ENCODE results near the gene CRAMP1. TPM values are rescaled to one million over a fixed set of nuclear protein-coding genes. Genes with fewer than 3 reads are reported as not detected.

Gene CRAMP1
- total and polyA plus RNA-seq, 3 experiments from 2014 or later: 3.0 to 24.3 (median 22.1) TPM

- no peak overlapping the region for H3K4me3 ChIP-seq (ENCODE audit: low read length)
- H3K27ac ChIP-seq (ENCODE audit: low read depth, low read length): no peak overlapping the region
- ChIA-PET POLR2A (no interaction called here), CTCF (no interaction called here)
- no peaks in the 10 kb centered on the region for H3K27me3 ChIP-seq (ENCODE audit: insufficient read depth, low read length, poor library complexity, severe bottlenecking)
- peaks cover 6 to 68% (median 11%) of the 10 kb centered on the region in 3 donors for H3K36me3 Mint-ChIP-seq
- H3K27me3 Mint-ChIP-seq: no peaks in the 10 kb centered on the region
- no peaks in the 10 kb centered on the region for H3K4me1 ChIP-seq (ENCODE audit: insufficient read depth, low read length)
- H3K27ac Mint-ChIP-seq: no peak overlapping the region
- no peaks in the 10 kb centered on the region for H3K4me1 Mint-ChIP-seq
- peaks cover 21% of the 10 kb centered on the region for H3K36me3 ChIP-seq (ENCODE audit: insufficient read depth, low read length)
- DNase-seq: no peak
- no peaks in the 10 kb centered on the region for H3K9me3 ChIP-seq (ENCODE audit: low read length)
- no peak overlapping the region for H3K4me3 Mint-ChIP-seq
- no peaks in the 10 kb centered on the region for H3K9me3 Mint-ChIP-seq
These were observed 44.0 kb downstream of the CRAMP1 start for GRCh38 chr16:1655909-1656807.

GRCh38 chr16:1656808-1657617 is 44.9 kb downstream of the CRAMP1 start:
- no peak overlapping the region for H3K4me3 Mint-ChIP-seq
- no peaks in the 10 kb centered on the region for H3K9me3 Mint-ChIP-seq
- POLR2A ChIA-PET: no interaction called here

GRCh38 chr16:1657841-1658240 is 45.7 kb downstream of the CRAMP1 start:
- Mint-ChIP-seq H3K9me3 (no peaks in the 10 kb centered on the region), H3K4me3 (no peak overlapping the region), H3K27me3 (no peaks in the 10 kb centered on the region), H3K4me1 (no peaks in the 10 kb centered on the region), H3K27ac (peak overlapping the region in 1 of 8 donors; percentile 32), H3K36me3 (peaks cover 6 to 68% (median 12%) of the 10 kb centered on the region in 3 donors)
- Histone ChIP-seq H3K4me1 (ENCODE audit: insufficient read depth, low read length) (no peaks in the 10 kb centered on the region), H3K36me3 (ENCODE audit: insufficient read depth, low read length) (peaks cover 17% of the 10 kb centered on the region), H3K9me3 (ENCODE audit: low read length) (no peaks in the 10 kb centered on the region), H3K27ac (ENCODE audit: low read depth, low read length) (no peak overlapping the region), H3K4me3 (ENCODE audit: low read length) (no peak overlapping the region), H3K27me3 (ENCODE audit: insufficient read depth, low read length, poor library complexity, severe bottlenecking) (no peaks in the 10 kb centered on the region)
- no peak for DNase-seq
- CTCF ChIA-PET: no interaction called here
- POLR2A ChIA-PET: no interaction called here

More at GRCh38 chr16:1656808-1657617, 44.9 kb downstream of the CRAMP1 start:
- Histone ChIP-seq H3K4me3 (ENCODE audit: low read length) (no peak overlapping the region), H3K27ac (ENCODE audit: low read depth, low read length) (no peak overlapping the region), H3K9me3 (ENCODE audit: low read length) (no peaks in the 10 kb centered on the region), H3K4me1 (ENCODE audit: insufficient read depth, low read length) (no peaks in the 10 kb centered on the region), H3K36me3 (ENCODE audit: insufficient read depth, low read length) (peaks cover 15% of the 10 kb centered on the region), H3K27me3 (ENCODE audit: insufficient read depth, low read length, poor library complexity, severe bottlenecking) (no peaks in the 10 kb centered on the region)
- CTCF ChIA-PET: no interaction called here
- Mint-ChIP-seq H3K27me3 (no peaks in the 10 kb centered on the region), H3K27ac (no peak overlapping the region), H3K36me3 (peaks cover 6 to 64% (median 9%) of the 10 kb centered on the region in 3 donors), H3K4me1 (no peaks in the 10 kb centered on the region)
- DNase-seq: no peak

GRCh38 chr16:1659031-1659430 is 46.9 kb downstream of the CRAMP1 start:
- Histone ChIP-seq H3K4me3 (ENCODE audit: low read length) (no peak overlapping the region), H3K27me3 (ENCODE audit: insufficient read depth, low read length, poor library complexity, severe bottlenecking) (no peaks in the 10 kb centered on the region), H3K27ac (ENCODE audit: low read depth, low read length) (no peak overlapping the region), H3K4me1 (ENCODE audit: insufficient read depth, low read length) (no peaks in the 10 kb centered on the region), H3K36me3 (ENCODE audit: insufficient read depth, low read length) (peaks cover 22% of the 10 kb centered on the region), H3K9me3 (ENCODE audit: low read length) (no peaks in the 10 kb centered on the region)
- no peak for DNase-seq
- ChIA-PET POLR2A (no interaction called here), CTCF (no interaction called here)
- Mint-ChIP-seq H3K4me1 (no peaks in the 10 kb centered on the region), H3K4me3 (peak overlapping the region in 1 of 7 donors; percentile 18), H3K9me3 (no peaks in the 10 kb centered on the region), H3K27ac (peak overlapping the region in 1 of 8 donors; percentile 29), H3K36me3 (peaks cover 6 to 74% (median 16%) of the 10 kb centered on the region in 3 donors), H3K27me3 (no peaks in the 10 kb centered on the region)

- Mint-ChIP-seq H3K9me3 (no peaks in the 10 kb centered on the region), H3K27me3 (no peaks in the 10 kb centered on the region), H3K4me1 (no peaks in the 10 kb centered on the region), H3K36me3 (peaks cover 0 to 82% (median 18%) of the 10 kb centered on the region in 3 donors), H3K4me3 (no peak overlapping the region), H3K27ac (peak overlapping the region in 2 of 8 donors; percentile 7 to 77)
- ChIA-PET CTCF (no interaction called here), POLR2A (no interaction called here)
- Histone ChIP-seq H3K4me1 (ENCODE audit: insufficient read depth, low read length) (no peaks in the 10 kb centered on the region), H3K36me3 (ENCODE audit: insufficient read depth, low read length) (peaks cover 30% of the 10 kb centered on the region), H3K4me3 (ENCODE audit: low read length) (no peak overlapping the region), H3K27me3 (ENCODE audit: insufficient read depth, low read length, poor library complexity, severe bottlenecking) (no peaks in the 10 kb centered on the region), H3K27ac (ENCODE audit: low read depth, low read length) (no peak overlapping the region), H3K9me3 (ENCODE audit: low read length) (no peaks in the 10 kb centered on the region)
- DNase-seq: no peak
These were observed 49.7 kb downstream of the CRAMP1 start for GRCh38 chr16:1661826-1662225.

- H3K4me1 Mint-ChIP-seq: no peaks in the 10 kb centered on the region
- H3K36me3 ChIP-seq (ENCODE audit: insufficient read depth, low read length): peaks cover 34% of the 10 kb centered on the region
These were observed 50.4 kb downstream of the CRAMP1 start for GRCh38 chr16:1662543-1662942.

GRCh38 chr16:1665829-1666228 is 53.7 kb downstream of the CRAMP1 start:
- CTCF ChIA-PET: no interaction called here
- H3K4me3 Mint-ChIP-seq: peak overlapping the region in 1 of 7 donors; percentile 9
- H3K4me1 Mint-ChIP-seq: no peaks in the 10 kb centered on the region
- H3K27me3 ChIP-seq (ENCODE audit: insufficient read depth, low read length, poor library complexity, severe bottlenecking): no peaks in the 10 kb centered on the region
- H3K36me3 ChIP-seq (ENCODE audit: insufficient read depth, low read length): peaks cover 47% of the 10 kb centered on the region
- no peaks in the 10 kb centered on the region for H3K9me3 Mint-ChIP-seq
- DNase-seq: no peak
- H3K4me3 ChIP-seq (ENCODE audit: low read length): no peak overlapping the region
- H3K27ac Mint-ChIP-seq: peak overlapping the region in 1 of 8 donors; percentile 75
- no peaks in the 10 kb centered on the region for H3K4me1 ChIP-seq (ENCODE audit: insufficient read depth, low read length)
- POLR2A ChIA-PET: no interaction called here
- no peaks in the 10 kb centered on the region for H3K27me3 Mint-ChIP-seq
- H3K27ac ChIP-seq (ENCODE audit: low read depth, low read length): no peak overlapping the region
- no peaks in the 10 kb centered on the region for H3K9me3 ChIP-seq (ENCODE audit: low read length)
- peaks cover 0 to 90% (median 21%) of the 10 kb centered on the region in 3 donors for H3K36me3 Mint-ChIP-seq

More at GRCh38 chr16:1662543-1662942, 50.4 kb downstream of the CRAMP1 start:
- H3K9me3 ChIP-seq (ENCODE audit: low read length): no peaks in the 10 kb centered on the region
- H3K4me1 ChIP-seq (ENCODE audit: insufficient read depth, low read length): no peaks in the 10 kb centered on the region
- no peak overlapping the region for H3K27ac ChIP-seq (ENCODE audit: low read depth, low read length)
- Mint-ChIP-seq H3K9me3 (no peaks in the 10 kb centered on the region), H3K4me3 (no peak overlapping the region), H3K36me3 (peaks cover 0 to 84% (median 18%) of the 10 kb centered on the region in 3 donors), H3K27ac (no peak overlapping the region), H3K27me3 (no peaks in the 10 kb centered on the region)
- ChIA-PET POLR2A (no interaction called here), CTCF (no interaction called here)
- DNase-seq: no peak
- H3K4me3 ChIP-seq (ENCODE audit: low read length): no peak overlapping the region
- H3K27me3 ChIP-seq (ENCODE audit: insufficient read depth, low read length, poor library complexity, severe bottlenecking): no peaks in the 10 kb centered on the region

- CTCF ChIA-PET: no interaction called here
- H3K36me3 ChIP-seq (ENCODE audit: insufficient read depth, low read length): peaks cover 51% of the 10 kb centered on the region
These were observed 54.2 kb downstream of the CRAMP1 start for GRCh38 chr16:1666316-1666715.

More at GRCh38 chr16:1666316-1666715, 54.2 kb downstream of the CRAMP1 start:
- Histone ChIP-seq H3K27ac (ENCODE audit: low read depth, low read length) (no peak overlapping the region), H3K4me1 (ENCODE audit: insufficient read depth, low read length) (no peaks in the 10 kb centered on the region), H3K27me3 (ENCODE audit: insufficient read depth, low read length, poor library complexity, severe bottlenecking) (no peaks in the 10 kb centered on the region), H3K4me3 (ENCODE audit: low read length) (no peak overlapping the region), H3K9me3 (ENCODE audit: low read length) (no peaks in the 10 kb centered on the region)
- H3K4me3 Mint-ChIP-seq: no peak overlapping the region
- H3K4me1 Mint-ChIP-seq: no peaks in the 10 kb centered on the region
- no peaks in the 10 kb centered on the region for H3K9me3 Mint-ChIP-seq
- H3K36me3 Mint-ChIP-seq: peaks cover 0 to 95% (median 22%) of the 10 kb centered on the region in 3 donors
- POLR2A ChIA-PET: no interaction called here
- H3K27ac Mint-ChIP-seq: no peak overlapping the region
- no peaks in the 10 kb centered on the region for H3K27me3 Mint-ChIP-seq
- no peak for DNase-seq

Measured in CD8-positive, alpha-beta memory T cell (primary cell).